ENCODE data around the gene ZNF530.

DNA sequence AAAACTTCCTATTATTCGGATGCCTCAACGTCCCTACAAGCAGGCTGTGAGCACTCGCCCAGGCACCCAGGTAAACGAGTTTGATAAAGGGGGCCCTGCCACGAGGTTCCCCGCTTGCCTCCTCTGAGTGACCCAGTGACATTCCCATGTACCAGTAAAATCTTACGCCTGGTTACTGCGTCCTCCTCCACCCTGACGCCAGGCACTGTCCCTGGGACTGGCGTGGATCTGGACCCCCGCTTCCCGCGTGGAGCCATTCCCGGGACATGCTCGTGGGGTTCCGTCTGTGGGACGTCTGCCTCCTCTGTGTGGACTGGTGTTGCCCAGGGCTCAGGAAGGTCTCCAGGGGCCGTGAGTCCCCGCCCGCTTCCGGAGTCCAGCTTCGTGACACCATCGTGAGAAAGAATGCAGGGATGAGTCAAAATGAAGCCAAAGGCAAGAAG, 39.6 kb upstream of the ZNF530 start:
- TF ChIP-seq, protein P1, sequence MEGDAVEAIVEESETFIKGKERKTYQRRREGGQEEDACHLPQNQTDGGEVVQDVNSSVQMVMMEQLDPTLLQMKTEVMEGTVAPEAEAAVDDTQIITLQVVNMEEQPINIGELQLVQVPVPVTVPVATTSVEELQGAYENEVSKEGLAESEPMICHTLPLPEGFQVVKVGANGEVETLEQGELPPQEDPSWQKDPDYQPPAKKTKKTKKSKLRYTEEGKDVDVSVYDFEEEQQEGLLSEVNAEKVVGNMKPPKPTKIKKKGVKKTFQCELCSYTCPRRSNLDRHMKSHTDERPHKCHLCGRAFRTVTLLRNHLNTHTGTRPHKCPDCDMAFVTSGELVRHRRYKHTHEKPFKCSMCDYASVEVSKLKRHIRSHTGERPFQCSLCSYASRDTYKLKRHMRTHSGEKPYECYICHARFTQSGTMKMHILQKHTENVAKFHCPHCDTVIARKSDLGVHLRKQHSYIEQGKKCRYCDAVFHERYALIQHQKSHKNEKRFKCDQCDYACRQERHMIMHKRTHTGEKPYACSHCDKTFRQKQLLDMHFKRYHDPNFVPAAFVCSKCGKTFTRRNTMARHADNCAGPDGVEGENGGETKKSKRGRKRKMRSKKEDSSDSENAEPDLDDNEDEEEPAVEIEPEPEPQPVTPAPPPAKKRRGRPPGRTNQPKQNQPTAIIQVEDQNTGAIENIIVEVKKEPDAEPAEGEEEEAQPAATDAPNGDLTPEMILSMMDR (IDR thresholded peaks at IDR 0.05), result no peak
- TF ChIP-seq POLR2A (IDR thresholded peaks at IDR 0.05), result no peak
